Liver (tissue), 9 donors: ENCODE results near the gene RPTOR. TPM values are rescaled to one million over a fixed set of nuclear protein-coding genes. Genes with fewer than 3 reads are reported as not detected.

Experiments used
- DNase-seq: peaks from one replicate; pipeline ENCODE4 v3.0.0-alpha.2; 2017; ENCODE audit warnings: low spot score
- H3K27ac ChIP-seq, 2 donors: one replicate each; pipeline ENCODE4 v1.7.0; 2013; ENCODE audit warnings: inconsistent platforms in 2 of 2, low read length in 2 of 2, control low read depth in 1 of 2, low read depth in 1 of 2, mild to moderate bottlenecking in 1 of 2
- H3K27me3 ChIP-seq, 4 donors: one replicate each; pipeline versions ENCODE4 v1.6.1 to v1.7.0; 2013; ENCODE audit warnings: low read length in 3 of 4, inconsistent platforms in 1 of 4, mild to moderate bottlenecking in 1 of 4, moderate library complexity in 1 of 4; ENCODE audit not compliant: control insufficient read depth in 4 of 4, insufficient read depth in 4 of 4
- H3K36me3 ChIP-seq, 4 donors: one replicate each; pipeline versions ENCODE4 v1.6.1 to v1.7.0; 2013; ENCODE audit warnings: low read length in 3 of 4, mild to moderate bottlenecking in 3 of 4, low read depth in 1 of 4, moderate library complexity in 1 of 4; ENCODE audit not compliant: control insufficient read depth in 4 of 4, insufficient read depth in 3 of 4
- H3K4me1 ChIP-seq, 4 donors: one replicate each; pipeline versions ENCODE4 v1.6.1 to v1.7.0; 2013; ENCODE audit warnings: low read length in 3 of 4, mild to moderate bottlenecking in 3 of 4, moderate library complexity in 1 of 4; ENCODE audit not compliant: control insufficient read depth in 4 of 4, insufficient read depth in 4 of 4
- H3K4me3 ChIP-seq, 3 donors: one replicate each; pipeline versions ENCODE4 v1.6.1 to v1.7.0; 2013; ENCODE audit warnings: low read length in 3 of 3, control low read depth in 1 of 3, low read depth in 1 of 3, mild to moderate bottlenecking in 1 of 3
- H3K9ac ChIP-seq, 2 donors: one replicate each; pipeline ENCODE4 v1.7.0; 2013; ENCODE audit warnings: low read length in 2 of 2, mild to moderate bottlenecking in 2 of 2, moderate library complexity in 2 of 2, control low read depth in 1 of 2, low read depth in 1 of 2
- H3K9me3 ChIP-seq, 4 donors: one replicate each; pipeline versions ENCODE4 v1.6.1 to v1.7.0; 2013; ENCODE audit warnings: low read length in 3 of 4; ENCODE audit not compliant: control insufficient read depth in 4 of 4
- ATF3 ChIP-seq: IDR thresholded peaks from 2 replicates; pipeline ENCODE4 v1.6.1; 2016; ENCODE audit warnings: antibody characterized with exemption
- CTCF ChIP-seq: fragments of 150-350 bp; IDR thresholded peaks from 2 replicates; pipeline ENCODE4 v1.5.1; 2017; ENCODE audit warnings: improper control_type of control experiment, low read depth, low read length; ENCODE audit not compliant: missing input control
- EGR1 ChIP-seq, 2 donors: IDR thresholded peaks; 2 replicates each; pipeline ENCODE4 v1.6.1; 2016 to 2018; ENCODE audit warnings: antibody characterized with exemption in 2 of 2, low read depth in 2 of 2
- FOXA1 ChIP-seq: IDR thresholded peaks from 2 replicates; pipeline ENCODE4 v1.6.1; 2016; ENCODE audit warnings: antibody characterized with exemption
- FOXA2 ChIP-seq: IDR thresholded peaks from 2 replicates; pipeline ENCODE4 v1.6.1; 2016; ENCODE audit warnings: antibody characterized with exemption
- GABPA ChIP-seq, 2 donors: IDR thresholded peaks in 1 of 2; conservative IDR thresholded peaks in 1 of 2; 2 replicates each; pipeline ENCODE4 v1.6.1; 2016; ENCODE audit warnings: antibody characterized with exemption in 2 of 2, mild to moderate bottlenecking in 1 of 2, moderate library complexity in 1 of 2
- HNF4A ChIP-seq, 2 donors: conservative IDR thresholded peaks; 2 replicates each; pipeline ENCODE4 v1.6.1; 2016; ENCODE audit warnings: antibody characterized with exemption in 2 of 2, mild to moderate bottlenecking in 2 of 2
- HNF4G ChIP-seq: IDR thresholded peaks from 2 replicates; pipeline ENCODE4 v1.6.1; 2016; ENCODE audit warnings: antibody characterized with exemption
- JUND ChIP-seq, 2 donors: IDR thresholded peaks; 2 replicates each; pipeline ENCODE4 v1.6.1; 2016; ENCODE audit warnings: antibody characterized with exemption in 2 of 2
- MAX ChIP-seq: IDR thresholded peaks from 2 replicates; pipeline ENCODE4 v1.6.1; 2016; ENCODE audit warnings: antibody characterized with exemption
- NR2F2 ChIP-seq: IDR thresholded peaks from 2 replicates; pipeline ENCODE4 v1.6.1; 2016; ENCODE audit warnings: antibody characterized with exemption
- RAD21 ChIP-seq, 2 donors: IDR thresholded peaks; 2 replicates each; pipeline ENCODE4 v1.6.1; 2016; ENCODE audit warnings: antibody characterized with exemption in 2 of 2, mild to moderate bottlenecking in 2 of 2
- REST ChIP-seq: IDR thresholded peaks from 2 replicates; pipeline ENCODE4 v1.6.1; 2016; ENCODE audit warnings: antibody characterized with exemption, mild to moderate bottlenecking
- RXRA ChIP-seq, 2 donors: IDR thresholded peaks; 2 replicates each; pipeline ENCODE4 v1.6.1; 2017 to 2018; ENCODE audit warnings: antibody characterized with exemption in 2 of 2, mild to moderate bottlenecking in 1 of 2
- SP1 ChIP-seq: IDR thresholded peaks from 2 replicates; pipeline ENCODE4 v1.6.1; 2018; ENCODE audit warnings: antibody characterized with exemption, mild to moderate bottlenecking
- TAF1 ChIP-seq: conservative IDR thresholded peaks from 2 replicates; pipeline ENCODE4 v1.6.1; 2016; ENCODE audit warnings: antibody characterized with exemption, mild to moderate bottlenecking
- YY1 ChIP-seq: IDR thresholded peaks from 2 replicates; pipeline ENCODE4 v1.6.1; 2016; ENCODE audit warnings: antibody characterized with exemption, mild to moderate bottlenecking
- ZBTB33 ChIP-seq: IDR thresholded peaks from 2 replicates; pipeline ENCODE4 v1.6.1; 2016; ENCODE audit warnings: antibody characterized with exemption
- WGBS: extraction: QIAGEN DNeasy Blood & Tissue Kit; methylation state at CpG from one replicate; pipeline ENCODE4 v1.1.7; 2013; 5-methylcytosine and 5-hydroxymethylcytosine counted together
- polyA plus RNA-seq, 2 donors: library from polyadenylated mRNA; stranded (reverse) in 1 of 2; unstranded in 1 of 2; fragments of 200-250 nt in 1 of 2; fragments of >200 nt in 1 of 2; fragmentation: Nextera tagmentation in 1 of 2; extraction: Ambion mirVana in 1 of 2; gene quantifications; one replicate each; pipeline versions ENCODE4 v1.2.1 to v1.2.3, GENCODE V29; 2013 to 2015
- total RNA-seq, 2 donors: library from RNA; depleted of rRNA; stranded (reverse); fragments of >200 nt; gene quantifications; one replicate each; pipeline ENCODE4 v1.2.3, GENCODE V29; 2014
- donor health status: healthy.
- donor health status: healthy.
- donor health status: healthy.
- donor health status: healthy.
- donor health status: healthy.

RPTOR gene
- total and polyA plus RNA-seq, 4 donors, result 4.8 to 25.4 (median 11.6) TPM

- Histone ChIP-seq H3K4me1 (no peaks in the 10 kb centered on the region), H3K4me3 (no peak overlapping the region), H3K9me3 (no peaks in the 10 kb centered on the region), H3K27ac (no peak overlapping the region), H3K36me3 (peaks cover 0 to 5% (median 1%) of the 10 kb centered on the region in 4 donors), H3K27me3 (no peaks in the 10 kb centered on the region), H3K9ac (no peak overlapping the region)
- 84% methylated on average over 17 of the region's 17 CpGs for WGBS
- no peak for TF ChIP-seq MAX
- no peak for TF ChIP-seq EGR1 (IDR thresholded peaks at IDR 0.05; ENCODE audit: low read depth in 2 of 2)
- TF ChIP-seq HNF4A (conservative IDR thresholded peaks at IDR 0.05), result no peak
- no peak for TF ChIP-seq JUND (IDR thresholded peaks at IDR 0.05)
- no peak for TF ChIP-seq GABPA (IDR thresholded peaks at IDR 0.05 in 1 of 2, conservative IDR thresholded peaks at IDR 0.05 in 1 of 2)
- no peak for TF ChIP-seq ZBTB33
- no peak for TF ChIP-seq NR2F2
- TF ChIP-seq RAD21 (IDR thresholded peaks at IDR 0.05), result no peak
- TF ChIP-seq RXRA (IDR thresholded peaks at IDR 0.05), result no peak
- no peak for TF ChIP-seq YY1
- TF ChIP-seq REST, result no peak
- TF ChIP-seq FOXA1, result no peak
- no peak for TF ChIP-seq TAF1
- no peak for TF ChIP-seq SP1
- TF ChIP-seq HNF4G, result no peak
- no peak for TF ChIP-seq FOXA2
- TF ChIP-seq CTCF, result no peak
- TF ChIP-seq ATF3, result no peak
- no peak for DNase-seq
Measured at GRCh38 chr17:80761110-80761871, 216.7 kb downstream of the RPTOR start.
